Measurements from ENCODE around the gene ADI1.
"Not testable (repeated sequence)": the region's sequence is repeated elsewhere in the genome, so short reads cannot be mapped to it uniquely, and the experiment has no call there.

ADI1 gene

DNA sequence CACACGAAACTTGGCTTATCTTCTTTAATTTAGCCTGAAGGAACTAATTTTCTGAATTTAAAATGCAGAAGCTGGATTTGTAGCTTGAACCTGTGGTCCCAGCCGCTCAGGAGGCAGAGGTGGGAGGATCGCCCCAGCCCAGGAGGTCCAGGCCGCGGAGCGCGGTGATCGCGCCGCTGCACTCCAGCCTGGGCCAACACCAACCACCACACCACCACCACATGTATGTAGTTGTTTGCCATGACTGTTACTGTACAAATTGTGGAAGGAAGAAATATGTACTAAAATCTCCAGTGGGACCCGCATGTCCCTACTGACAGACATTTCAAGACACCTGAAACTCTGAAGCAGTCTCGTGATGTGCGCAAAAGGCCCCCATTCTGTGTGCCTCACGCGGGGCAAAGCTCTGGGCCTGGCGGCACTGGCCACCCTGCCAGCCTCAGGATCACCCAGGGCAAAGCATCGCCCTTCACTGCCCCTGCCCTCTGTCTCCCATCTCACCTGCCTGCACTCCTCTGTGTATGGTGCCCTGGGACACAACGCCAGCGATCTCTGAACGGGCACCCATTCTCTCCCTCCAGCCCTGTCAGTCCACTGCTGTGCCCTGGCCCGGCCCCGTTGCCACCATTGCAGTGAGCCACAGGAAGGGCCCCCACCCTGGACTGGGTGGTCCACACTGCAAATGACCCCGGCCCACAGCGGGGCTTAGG, 10.1 kb upstream of the ADI1 start:
- DNase-seq (ENCODE audit: low read depth in 2 of 2): no peak

DNA sequence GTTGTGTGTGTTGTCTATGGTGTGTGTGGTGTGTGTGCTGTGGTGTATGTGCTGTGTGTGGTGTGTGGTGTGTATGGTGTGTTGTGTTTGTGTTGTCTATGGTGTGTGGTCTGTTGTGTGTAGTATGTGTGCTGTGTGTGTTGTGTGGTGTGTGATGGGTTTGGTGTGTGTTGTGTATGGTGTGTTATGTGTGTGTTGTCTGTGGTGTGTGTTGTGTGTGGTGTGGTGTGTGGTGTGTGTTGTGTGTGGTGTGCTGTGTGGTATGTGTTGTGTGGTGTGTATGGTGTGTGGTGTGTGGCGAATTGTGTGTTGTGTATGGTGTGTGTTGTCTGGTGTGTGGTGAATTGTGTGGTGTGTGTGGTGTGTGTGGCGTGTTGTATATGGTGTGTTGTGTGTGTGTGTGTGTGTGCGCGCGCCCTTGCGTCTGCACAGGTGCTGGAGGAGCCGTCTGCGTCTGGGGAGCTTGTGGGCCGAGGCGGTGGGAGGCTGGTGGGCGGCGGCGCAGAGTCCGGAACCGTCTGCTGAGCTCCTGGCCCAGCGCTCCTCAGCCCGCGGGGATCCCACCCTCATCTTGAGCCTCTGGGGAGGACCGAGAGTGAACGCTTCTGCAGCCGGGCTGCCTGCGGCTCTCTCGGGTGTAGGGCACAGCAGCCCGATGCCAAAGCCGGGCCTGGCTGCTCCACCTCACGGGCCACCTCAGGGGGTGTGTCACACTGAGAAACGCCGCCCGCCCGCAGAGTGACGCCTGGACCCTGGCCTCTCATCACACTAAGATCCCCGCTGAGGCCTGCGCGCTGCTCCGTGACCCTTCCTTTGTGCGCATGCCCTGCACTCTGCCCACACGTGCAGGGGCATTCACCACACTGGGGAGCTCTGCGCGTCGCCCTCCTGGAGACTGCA, 8.8 kb upstream of the ADI1 start:
- DNase-seq (ENCODE audit: low read depth in 2 of 2): no peak

DNA sequence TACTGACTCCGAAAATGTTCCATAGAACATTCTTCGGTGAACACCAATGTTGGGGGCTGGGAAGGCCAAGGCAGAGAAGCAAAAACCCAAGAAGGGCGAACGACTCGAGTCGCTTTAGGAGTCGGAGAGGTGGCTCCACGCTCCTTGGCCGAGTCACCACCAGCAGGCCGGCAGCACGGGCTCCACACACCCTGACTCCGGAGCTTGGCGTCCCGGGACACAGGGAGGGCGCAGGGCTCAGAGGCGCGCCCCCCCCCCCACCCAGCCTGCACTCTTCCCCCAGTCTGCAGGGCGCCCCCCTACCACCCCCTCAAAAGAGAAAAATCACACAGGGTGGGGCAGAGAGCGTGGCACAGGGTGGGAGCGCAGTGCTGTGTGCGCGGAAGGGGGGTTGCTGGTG, 7.5 kb upstream of the ADI1 start:
- DNase-seq (ENCODE audit: low read depth in 2 of 2): no peak

DNA sequence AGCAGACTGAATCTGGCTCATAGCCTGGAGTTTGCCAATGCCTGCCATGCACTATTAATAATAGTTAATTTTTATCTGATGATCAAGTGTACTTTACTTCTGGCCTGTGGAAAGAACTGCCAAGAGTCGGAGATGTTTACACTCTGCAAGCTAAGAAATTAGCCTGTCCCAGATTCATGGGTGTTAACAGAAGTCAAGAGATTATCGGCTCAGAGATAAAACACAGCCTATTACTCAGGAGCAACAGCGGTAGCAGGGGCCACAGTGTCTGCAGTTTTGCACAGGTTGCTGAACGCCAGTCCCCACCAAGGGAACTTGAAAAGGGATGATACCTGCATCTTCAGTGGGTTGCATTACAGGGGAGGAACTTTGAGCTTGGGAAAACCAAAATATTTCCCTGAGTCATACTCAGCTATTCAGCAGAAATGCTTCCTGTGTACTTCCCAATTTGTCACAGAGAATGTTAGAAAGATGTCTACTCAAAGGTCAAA, 4.3 kb upstream of the ADI1 start:
- DNase-seq (ENCODE audit: low read depth in 2 of 2): no peak

DNA sequence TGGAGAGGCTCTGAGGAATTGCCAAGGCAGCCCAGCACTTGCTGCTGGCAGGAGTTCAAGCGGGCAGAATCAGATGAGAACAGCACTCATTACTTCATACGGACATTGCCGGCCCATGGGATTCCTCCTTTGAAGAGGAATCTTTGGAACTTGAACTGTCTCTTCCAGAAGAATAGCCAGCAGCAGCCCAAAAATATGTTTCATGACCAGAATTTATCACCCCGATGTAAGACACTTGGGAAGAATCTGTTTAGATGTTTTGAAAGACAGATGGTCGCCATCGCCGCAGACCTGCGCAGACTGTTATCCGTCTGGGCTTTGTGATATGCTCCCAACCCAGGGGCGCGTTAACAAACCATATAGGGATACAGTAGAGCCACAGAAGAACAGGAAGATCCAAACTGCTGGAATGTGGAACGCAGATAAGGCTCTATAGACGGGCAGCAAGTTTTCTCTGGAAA, 3.7 kb upstream of the ADI1 start:
- DNase-seq (ENCODE audit: low read depth in 2 of 2): no peak

DNA sequence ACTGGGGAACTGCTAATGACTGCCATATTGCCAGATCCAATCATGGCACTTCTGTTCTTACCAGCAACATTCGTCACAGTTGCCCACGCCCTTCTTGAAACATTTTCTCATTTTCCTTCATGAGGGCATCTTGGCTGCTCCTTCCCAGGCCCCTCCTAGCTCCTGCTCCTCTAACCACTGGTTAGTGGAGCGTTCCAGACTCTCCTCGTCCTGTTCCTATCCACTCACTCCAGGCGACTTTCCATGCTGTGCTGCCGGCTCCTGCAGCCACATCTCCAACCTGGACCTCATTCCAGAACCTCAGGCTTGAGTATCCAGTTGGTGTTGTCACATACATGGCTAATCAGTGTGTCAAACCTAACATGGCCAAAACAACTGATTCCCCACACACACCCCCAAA, 1.3 kb upstream of the ADI1 start:
- no peak for DNase-seq (ENCODE audit: low read depth in 2 of 2)

DNA sequence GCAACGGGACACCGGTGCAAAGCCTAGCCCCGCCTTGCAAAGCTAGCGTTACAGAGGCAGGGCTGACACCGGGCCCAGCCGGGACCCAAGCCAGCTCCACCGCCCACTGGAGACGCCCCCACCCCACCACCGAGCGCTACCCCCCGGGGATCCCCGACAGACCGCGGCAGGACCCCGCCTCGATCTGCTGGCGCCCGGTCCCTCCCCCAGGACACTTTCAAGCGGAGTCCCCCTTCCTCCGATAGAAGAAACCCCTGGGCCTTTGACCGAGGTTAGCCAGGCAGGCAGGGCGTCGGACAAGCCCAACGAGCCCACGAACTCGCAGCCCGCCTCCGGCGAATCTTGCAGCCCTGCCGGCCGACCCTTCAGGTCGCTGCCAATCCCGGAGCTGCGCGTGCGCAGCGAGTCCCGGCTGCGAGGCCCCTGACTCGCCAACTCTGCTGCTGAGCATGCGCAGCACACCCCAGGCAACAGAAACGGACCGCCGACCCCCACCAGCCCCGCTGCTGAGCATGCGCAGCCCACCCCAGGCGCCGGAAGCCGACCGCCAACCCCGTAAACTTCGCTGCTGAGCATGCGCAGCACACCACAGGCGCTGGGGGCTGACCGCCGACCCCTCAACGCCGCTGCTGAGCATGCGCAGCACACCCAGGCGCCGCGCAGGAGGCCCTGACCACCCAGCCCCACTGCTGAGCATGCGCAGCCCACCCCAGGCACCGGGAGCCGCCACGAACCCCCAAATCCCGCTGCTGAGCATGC, 656 bp downstream of the ADI1 start:
- peak; percentile 95 to 97 for DNase-seq (ENCODE audit: low read depth in 2 of 2)

DNA sequence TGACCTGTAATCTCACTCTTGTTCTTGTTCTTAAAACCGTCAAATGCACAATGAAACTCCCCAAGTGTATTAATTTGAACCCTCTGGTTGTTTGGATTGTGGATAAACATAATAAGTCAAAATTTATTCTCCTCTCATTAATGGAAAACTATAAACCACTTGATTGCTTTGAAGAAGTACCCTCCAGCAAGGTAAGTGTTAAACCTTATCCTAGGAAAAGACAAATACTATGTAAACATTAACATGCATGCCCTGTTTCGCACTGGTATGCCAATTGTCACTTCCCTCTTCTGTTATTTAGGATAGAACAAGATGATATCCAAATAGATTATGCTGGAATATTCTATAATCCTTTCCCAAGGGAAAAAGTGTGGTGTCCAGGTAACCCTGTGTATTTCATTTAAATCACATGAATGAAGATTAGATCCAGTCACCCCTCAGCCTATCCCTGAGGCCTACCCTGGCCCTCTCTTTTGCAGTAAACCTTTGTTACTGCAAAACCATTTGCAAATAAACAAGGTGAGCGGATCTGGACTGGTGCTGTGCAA, 1.3 kb downstream of the ADI1 start:
- DNase-seq (ENCODE audit: low read depth in 2 of 2): no peak

DNA sequence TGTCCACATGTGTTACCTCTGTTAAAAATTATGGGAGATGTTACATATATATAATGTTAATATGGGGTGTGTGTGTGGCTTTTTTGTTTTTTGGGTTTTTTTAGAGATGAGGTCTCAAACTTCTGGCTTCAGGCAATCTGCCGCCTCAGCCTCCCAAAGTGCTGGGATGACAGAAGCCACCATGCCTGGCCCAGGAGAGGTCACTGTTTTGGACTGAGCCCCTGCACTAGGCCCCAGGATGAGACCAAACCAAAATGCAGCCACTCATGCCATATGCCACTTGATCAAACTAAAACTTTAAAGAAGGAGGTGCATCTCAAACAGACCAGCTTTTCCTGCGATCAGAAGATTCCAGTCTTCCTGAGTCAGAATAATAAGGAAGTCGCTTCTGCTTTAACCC, 2.5 kb downstream of the ADI1 start:
- no peak for DNase-seq (ENCODE audit: low read depth in 2 of 2)

DNA sequence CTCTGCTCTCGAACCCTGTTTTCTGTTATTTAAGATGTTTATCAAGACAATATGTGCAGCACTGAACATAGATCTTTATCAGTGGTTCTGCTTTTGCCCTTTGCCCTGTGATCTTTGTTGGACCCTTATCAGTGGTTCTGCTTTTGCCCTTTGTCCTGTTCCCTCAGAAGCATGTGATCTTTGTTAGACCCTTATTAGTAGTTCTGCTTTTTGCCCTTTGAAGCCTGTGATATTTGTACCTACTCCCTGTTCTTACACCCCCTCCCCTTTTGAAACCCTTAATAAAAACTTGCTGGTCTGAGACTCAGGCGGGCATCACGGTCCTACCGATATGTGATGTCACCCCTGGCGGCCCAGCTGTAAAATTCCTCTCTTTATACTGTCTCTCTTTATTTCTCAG, 3.9 kb downstream of the ADI1 start:
- not testable (repeated sequence) for DNase-seq (ENCODE audit: low read depth in 2 of 2)

DNA sequence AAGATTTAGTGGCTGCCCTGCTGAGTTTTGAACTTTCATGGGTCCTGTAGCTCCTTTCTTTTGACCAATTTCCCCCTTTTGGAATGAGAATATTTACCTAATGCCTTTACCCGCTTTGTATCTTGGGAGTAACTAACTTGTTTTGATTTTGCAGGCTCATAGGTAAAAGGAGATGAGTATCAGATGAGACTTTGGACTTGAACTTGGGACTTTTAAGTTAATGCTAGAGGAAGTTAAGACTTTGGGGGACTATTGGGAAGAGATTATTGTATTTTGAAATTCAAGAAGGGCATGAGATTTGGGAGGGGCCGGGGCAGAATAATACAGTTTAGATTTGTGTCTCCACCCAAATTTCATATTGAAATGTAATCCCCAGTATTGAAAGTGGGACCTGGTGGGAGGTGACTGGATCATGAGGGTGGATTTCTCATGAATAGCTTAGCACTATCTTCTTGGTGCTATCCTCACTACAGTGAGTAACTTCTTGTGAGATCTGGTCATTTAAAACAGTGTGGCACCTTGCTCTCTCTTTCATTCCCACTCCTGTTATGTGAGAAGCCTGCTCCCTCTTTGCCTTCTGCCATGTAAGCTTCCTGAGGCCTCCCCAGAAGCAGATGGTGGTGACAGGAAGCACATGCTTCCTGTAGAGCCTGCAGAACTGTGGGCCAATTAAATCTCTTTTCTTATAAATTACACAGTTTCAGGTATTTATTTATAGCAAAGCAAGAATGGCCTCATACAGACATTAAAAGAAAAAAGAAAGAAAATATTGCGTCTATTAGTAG, 6.1 kb downstream of the ADI1 start:
- DNase-seq (ENCODE audit: low read depth in 2 of 2): no peak

DNA sequence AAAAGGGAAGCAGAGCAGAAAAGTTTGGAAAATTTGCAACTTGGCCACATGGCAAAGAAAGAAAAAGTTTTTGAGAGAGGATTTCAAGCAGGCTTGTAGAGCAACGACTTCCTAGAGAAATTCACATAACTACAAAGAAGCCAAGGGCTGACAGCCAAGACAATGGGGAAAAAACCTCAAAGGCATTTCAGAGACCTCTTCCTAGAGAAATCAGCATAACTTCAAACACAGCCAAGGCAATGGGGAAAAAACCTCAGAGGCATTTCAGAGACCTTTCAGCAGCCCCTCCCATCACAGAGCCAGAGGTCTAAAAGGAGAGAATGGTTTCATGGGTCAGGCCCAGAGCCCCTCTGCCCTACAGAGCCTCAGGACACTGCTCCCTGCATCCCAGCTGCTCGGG, 7.2 kb downstream of the ADI1 start:
- no peak for DNase-seq (ENCODE audit: low read depth in 2 of 2)

DNA sequence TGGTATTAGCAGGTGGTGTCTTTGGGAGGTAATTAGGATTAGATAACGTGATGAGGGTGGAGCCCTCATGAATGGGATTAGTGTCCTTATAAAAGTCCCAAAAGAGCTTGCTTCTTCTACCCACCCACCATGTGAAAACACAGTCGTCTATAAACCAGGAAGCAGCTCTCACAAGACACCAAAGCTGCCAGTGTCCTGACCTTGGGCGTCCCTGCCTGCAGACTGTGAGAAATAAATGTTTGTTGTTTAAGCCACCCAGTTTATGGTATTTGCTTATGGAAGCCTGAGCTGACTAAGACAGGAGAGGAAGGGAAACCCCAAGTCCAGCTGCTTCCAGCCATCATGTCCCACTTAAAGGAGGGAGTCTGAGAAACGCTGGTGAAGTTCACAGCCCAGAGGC, 13.6 kb downstream of the ADI1 start:
- DNase-seq (ENCODE audit: low read depth in 2 of 2): no peak

DNA sequence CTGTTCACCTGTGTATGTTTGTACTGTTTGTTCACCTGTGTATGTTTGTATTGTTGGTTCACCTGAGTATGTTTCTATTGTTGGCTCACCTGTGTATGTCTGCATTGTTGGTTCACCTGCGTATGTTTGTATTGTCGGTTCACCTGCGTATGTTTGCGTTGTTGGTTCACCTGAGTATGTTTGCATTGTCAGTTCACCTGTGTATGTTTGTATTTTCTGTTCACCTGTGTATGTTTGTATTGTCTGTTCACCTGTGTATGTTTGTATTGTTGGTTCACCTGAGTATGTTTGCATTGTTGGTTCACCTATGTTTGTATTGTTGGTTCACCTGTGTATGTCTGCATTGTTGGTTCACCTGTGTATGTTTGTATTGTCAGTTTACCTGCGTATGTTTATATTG, 14.6 kb downstream of the ADI1 start:
- no peak for DNase-seq (ENCODE audit: low read depth in 2 of 2)

DNA sequence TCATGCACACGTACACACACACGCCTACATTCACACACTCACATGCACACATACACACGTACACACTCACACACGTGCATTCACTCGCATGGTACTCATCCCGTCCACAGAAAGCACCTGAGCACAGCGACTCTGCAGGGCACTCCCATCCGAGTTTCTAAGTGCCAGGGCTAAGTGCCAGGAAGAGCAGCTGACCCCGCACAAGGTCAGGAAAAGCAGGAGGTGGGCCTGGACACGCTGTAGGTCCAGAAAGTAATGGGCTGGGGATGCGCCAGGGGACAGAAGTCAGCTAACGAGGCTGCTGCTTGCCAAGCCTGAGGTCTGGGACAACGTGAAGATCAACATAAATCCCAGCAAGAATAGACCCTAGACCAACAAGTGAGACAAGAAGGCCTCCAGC, 15.8 kb downstream of the ADI1 start:
- DNase-seq (ENCODE audit: low read depth in 2 of 2): no peak

DNA sequence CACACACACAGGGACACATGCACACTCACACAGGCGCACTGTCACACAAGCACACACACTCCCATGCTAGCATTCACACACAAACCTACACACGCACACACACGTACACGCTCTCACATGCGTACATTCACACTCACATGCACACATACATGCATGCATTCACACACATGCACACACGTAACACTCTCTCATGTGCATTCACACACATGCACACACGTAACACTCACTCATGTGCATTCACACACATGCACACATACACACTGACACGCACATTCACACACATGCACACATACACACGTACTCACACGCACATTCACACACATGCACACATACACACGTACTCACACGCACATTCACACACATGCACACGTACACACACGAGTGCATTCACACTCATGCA, 16.3 kb downstream of the ADI1 start:
- no peak for DNase-seq (ENCODE audit: low read depth in 2 of 2)

DNA sequence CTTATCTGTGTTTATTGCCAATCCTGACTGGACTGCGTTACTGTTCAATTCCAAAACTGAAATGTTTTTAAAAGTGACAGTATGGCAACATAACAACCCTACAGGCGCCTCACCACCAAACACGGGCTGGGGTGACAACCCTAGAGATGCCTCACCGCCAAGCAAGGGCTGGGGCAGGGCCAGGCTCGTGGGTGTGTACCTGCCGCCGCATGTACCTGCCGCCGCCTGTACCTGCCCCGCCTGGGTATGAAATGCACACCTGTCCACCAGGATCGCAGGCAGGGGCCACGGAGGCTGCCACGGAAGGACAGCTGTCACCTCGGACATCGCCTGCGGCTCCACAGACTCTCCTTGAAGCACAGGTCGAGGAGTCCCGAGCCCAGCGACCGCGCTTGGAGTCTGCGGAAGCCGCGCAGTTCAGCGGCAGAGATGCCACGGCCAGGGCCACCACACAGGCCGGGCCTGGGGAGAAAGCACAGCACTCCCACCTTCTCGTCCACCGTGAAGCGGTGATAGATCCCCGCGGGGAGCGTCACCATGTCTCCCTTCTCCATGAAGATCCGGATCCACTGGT, 18.9 kb downstream of the ADI1 start:
- no peak for DNase-seq (ENCODE audit: low read depth in 2 of 2)

DNA sequence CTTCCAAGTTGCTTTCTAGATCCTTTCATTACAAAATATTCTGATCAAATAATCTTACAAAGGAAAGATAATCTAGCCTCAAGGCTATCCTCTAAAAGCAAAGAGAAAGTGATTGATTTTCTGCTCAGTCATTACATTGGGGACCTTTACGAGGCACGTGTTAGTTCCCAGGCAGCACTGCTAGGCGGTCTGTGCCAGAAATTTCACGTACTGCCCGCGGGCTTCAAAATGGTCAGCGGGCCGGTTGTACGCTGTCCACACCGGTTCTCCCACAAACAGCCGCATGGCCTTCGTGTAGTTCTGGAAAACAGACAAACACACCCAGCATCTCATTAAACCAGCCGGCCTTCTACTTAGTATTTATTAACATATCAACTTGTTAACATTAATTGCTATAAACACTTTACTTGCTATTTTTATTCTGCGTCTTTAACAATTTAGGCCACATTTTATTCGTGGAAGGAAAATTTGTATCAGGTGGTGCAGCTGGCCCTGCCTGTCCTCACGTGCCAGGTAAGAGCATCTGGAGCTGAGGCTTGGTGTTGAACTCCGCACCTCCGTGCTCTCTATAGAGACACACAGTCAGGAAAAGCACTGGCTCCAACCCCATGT, 20.4 kb downstream of the ADI1 start:
- no peak for DNase-seq (ENCODE audit: low read depth in 2 of 2)

DNA sequence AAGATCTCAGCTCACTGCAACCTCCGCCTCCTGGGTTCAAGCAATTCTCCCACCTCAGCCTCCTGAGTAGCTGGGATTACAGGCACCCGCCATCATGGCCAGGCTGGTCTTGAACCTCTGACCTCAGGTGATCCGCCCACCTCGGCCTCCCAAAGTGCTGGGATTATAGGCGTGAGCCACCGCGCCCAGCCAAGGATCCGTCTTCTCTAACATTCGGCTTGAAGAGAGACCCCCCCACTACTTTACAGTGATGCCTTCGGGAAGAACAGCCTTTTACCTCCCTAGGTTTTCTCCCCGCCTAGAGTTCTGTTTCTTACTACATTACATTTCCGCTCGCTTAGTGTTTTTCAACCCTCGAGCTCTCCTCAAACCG, 22.6 kb downstream of the ADI1 start:
- not testable (repeated sequence) for DNase-seq (ENCODE audit: low read depth in 2 of 2)

DNA sequence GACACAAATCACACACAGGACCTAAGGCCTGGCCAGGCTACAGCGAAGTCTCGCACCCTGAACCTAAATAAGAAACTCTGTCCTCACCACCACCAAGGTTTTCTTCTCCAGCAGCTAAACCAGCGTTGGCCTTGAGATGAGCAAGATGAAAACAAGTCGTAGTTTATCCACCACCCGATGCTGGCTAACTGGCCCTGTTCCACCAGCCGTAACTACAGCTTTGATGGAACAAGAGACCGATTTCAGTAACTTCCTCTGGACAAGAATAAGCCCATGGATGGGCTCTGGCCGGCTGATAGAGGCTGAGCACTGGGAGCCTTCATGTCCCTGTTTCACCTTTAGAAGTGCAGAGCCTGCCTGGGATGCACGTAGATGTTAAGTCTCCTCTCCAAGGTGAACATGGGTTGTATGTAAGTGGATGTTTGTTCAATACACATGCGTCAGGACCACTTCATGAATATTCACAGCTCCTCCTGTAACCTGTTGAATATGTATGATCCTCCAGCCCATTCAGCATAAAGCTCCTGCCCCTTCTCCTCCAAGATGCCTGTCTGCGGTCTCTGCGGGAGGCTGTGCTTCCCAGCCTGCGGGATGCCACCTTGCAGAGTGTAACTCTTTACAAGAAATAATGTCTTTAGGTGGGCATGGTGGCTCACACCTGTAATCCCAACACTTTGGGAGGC, 24.2 kb downstream of the ADI1 start:
- DNase-seq (ENCODE audit: low read depth in 2 of 2): no peak

All from stimulated activated CD4-positive, alpha-beta T cell treated with anti-CD3 and anti-CD28 coated beads, Interleukin-15, amount 100 ng/mL, for 48 hours (primary cell).